WERI-Rb-1 (cell line): ENCODE measurements around the gene NHS.

ENCODE experiments used
- DNase-seq: peaks from one replicate; pipeline ENCODE4 v3.0.0-alpha.2; 2020
- H3K27ac ChIP-seq: fragments of 250-450 bp; sonication (Bioruptor Pico); 2 replicates; pipeline ENCODE4 v1.5.1; 2020; ENCODE audit warnings: mild to moderate bottlenecking, moderate library complexity
- H3K27me3 ChIP-seq: fragments of 250-450 bp; sonication (Bioruptor Pico); 2 replicates; pipeline ENCODE4 v1.5.1; 2021; ENCODE audit warnings: mild to moderate bottlenecking, low read depth, moderate library complexity; ENCODE audit not compliant: insufficient read depth, severe bottlenecking
- H3K36me3 ChIP-seq: fragments of 250-450 bp; sonication (Bioruptor Pico); 2 replicates; pipeline ENCODE4 v1.5.1; 2020; ENCODE audit warnings: mild to moderate bottlenecking, moderate library complexity
- H3K4me3 ChIP-seq: 2 replicates; pipeline ENCODE4 v1.5.1; 2011; ENCODE audit warnings: low read depth, mild to moderate bottlenecking, control low read depth, low read length
- H3K9me3 ChIP-seq: fragments of 250-450 bp; sonication (Bioruptor Pico); 2 replicates; pipeline ENCODE4 v1.5.1; 2021; ENCODE audit warnings: mild to moderate bottlenecking, moderate library complexity; ENCODE audit not compliant: severe bottlenecking
- TF ChIP-seq, protein P1 (sequence below): IDR thresholded peaks from 2 replicates; pipeline ENCODE4 v1.5.1; 2011; ENCODE audit warnings: low read depth, mild to moderate bottlenecking, control low read depth, inconsistent platforms, low read length

NHS gene

DNA sequence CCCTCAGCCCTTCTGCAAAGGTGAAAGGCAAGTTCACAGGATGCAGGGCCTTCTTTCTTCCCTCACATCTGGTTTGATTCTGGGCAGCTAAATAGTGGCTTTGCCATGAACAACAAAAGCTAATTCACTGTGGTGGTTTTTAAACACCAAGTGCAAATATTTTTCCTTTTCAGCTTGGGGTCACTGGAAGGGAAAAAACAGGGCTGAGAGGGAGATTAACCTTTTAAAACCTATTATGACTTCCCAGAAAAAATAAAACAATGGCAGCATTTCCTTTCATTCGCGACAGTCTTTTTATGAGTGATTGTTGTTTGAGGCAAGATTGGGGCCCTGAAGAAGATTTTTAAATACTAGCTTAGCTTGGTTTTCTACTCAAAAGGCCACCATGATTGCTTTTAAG, 258.5 kb downstream of the NHS start:
- Histone ChIP-seq H3K9me3 (no peaks in the 10 kb centered on the region), H3K36me3 (no peaks in the 10 kb centered on the region), H3K27ac (peak overlapping the region; percentile 50), H3K4me3 (no peak overlapping the region), H3K27me3 (no peaks in the 10 kb centered on the region)
- DNase-seq, result no peak
- TF ChIP-seq, protein P1, sequence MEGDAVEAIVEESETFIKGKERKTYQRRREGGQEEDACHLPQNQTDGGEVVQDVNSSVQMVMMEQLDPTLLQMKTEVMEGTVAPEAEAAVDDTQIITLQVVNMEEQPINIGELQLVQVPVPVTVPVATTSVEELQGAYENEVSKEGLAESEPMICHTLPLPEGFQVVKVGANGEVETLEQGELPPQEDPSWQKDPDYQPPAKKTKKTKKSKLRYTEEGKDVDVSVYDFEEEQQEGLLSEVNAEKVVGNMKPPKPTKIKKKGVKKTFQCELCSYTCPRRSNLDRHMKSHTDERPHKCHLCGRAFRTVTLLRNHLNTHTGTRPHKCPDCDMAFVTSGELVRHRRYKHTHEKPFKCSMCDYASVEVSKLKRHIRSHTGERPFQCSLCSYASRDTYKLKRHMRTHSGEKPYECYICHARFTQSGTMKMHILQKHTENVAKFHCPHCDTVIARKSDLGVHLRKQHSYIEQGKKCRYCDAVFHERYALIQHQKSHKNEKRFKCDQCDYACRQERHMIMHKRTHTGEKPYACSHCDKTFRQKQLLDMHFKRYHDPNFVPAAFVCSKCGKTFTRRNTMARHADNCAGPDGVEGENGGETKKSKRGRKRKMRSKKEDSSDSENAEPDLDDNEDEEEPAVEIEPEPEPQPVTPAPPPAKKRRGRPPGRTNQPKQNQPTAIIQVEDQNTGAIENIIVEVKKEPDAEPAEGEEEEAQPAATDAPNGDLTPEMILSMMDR, result no peak

DNA sequence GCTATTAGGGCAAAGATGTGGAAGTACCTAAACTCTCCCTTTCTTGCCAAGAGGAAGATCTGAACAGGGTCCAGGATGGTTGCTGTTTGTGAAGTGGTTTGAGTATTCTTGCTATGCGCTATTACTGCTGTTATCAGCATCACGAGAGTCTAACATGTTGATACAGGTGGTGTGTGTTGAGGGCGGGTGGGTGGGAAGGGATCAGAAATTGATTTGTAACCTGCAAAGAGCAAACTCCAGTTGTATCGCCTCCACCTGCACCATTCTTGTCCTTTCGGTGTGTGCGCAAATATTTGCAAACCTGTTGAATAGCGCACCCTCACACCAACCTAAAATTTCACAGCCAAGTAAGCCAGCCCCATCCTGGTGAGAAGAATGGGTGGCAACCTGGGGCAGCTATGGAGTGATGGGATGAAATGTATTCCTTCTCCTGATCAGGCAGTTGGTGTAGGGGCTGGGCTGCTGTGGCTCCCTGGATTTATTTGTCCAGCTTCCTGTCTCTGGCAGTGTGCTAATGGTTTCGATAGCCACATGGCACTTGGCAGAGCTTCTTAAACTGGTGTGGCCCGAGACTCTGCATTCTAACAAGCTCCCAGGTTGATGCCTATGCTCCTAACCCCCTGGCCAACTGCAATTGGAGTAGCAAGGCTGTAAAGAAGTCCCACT, 259.7 kb downstream of the NHS start:
- TF ChIP-seq, protein P1, result no peak
- Histone ChIP-seq H3K27me3 (no peaks in the 10 kb centered on the region), H3K36me3 (no peaks in the 10 kb centered on the region), H3K4me3 (no peak overlapping the region), H3K9me3 (no peaks in the 10 kb centered on the region), H3K27ac (peak overlapping the region; percentile 50)
- no peak for DNase-seq

DNA sequence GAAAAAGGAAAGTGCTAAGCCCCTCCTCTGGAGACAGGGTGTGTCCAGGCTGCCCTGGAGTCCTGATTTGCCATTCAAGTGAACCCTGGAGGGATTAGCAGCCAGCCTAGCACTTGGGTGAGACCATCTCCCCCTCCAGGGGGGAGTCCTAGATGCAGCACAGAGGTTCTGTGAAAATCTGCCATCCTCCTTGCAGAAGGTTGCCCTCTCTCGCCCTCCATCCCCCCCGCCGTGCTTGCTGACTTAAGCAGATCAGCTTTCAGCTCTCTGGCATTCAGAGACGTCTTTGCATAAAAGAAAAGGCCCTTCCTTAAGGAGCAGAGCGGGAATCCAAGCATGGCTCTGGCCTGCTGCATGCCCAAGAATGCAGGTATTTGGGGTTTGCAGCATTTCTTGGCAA, 260.2 kb downstream of the NHS start:
- no peaks in the 10 kb centered on the region for H3K27me3 ChIP-seq
- peak overlapping the region; percentile 7 for H3K4me3 ChIP-seq
- TF ChIP-seq, protein P1, result no peak
- peak; percentile 91 for DNase-seq
- H3K27ac ChIP-seq, result peak overlapping the region; percentile 42
- no peaks in the 10 kb centered on the region for H3K36me3 ChIP-seq
- H3K9me3 ChIP-seq, result no peaks in the 10 kb centered on the region

DNA sequence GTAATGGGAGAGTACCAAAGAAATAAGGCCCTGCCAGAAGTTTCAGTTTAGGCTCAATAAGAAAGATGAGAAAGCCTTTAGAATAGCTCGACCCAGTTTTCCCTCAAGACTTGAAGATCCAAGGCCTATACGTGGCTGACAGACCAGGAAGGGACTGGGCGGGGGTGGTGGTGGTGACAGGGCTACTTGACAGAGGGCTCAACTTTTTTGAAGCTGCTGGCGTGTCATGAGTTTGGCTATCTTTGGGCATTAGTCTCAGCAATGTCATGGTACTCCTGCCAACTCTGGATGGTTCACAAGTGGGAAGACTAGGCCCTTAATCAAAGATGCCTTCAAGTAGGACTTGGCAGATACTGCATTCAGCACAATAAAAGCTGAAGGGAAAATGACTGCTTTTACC, 262.2 kb downstream of the NHS start:
- TF ChIP-seq, protein P1, result no peak
- no peak overlapping the region for H3K4me3 ChIP-seq

DNA sequence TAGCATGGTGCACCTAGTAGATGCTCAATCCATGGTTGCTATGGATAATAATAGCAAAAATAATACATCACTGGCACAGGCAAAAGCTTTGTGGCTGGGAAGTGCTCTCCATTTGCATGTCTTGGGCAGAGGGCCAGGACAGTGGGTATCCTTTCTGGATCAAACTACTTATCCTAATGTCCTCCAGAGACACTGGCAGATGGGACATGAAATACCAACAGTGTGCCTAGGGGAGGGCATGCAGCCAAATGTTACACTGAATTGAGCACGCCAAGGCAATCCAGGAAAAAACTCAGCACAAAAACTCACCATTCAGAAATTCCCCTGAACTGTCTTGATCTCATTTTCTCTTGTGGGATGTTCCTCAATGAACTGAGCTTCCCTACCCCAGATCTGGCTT, 263.7 kb downstream of the NHS start:
- Histone ChIP-seq H3K27ac (no peak overlapping the region), H3K36me3 (no peaks in the 10 kb centered on the region), H3K9me3 (no peaks in the 10 kb centered on the region), H3K27me3 (peaks cover 3% of the 10 kb centered on the region), H3K4me3 (no peak overlapping the region)
- TF ChIP-seq, protein P1, result no peak
- DNase-seq, result no peak

More for the DNA sequence above, 262.2 kb downstream of the NHS start:
- no peaks in the 10 kb centered on the region for H3K36me3 ChIP-seq
- H3K27ac ChIP-seq, result no peak overlapping the region
- no peak for DNase-seq
- H3K27me3 ChIP-seq, result peaks cover 3% of the 10 kb centered on the region
- no peaks in the 10 kb centered on the region for H3K9me3 ChIP-seq

DNA sequence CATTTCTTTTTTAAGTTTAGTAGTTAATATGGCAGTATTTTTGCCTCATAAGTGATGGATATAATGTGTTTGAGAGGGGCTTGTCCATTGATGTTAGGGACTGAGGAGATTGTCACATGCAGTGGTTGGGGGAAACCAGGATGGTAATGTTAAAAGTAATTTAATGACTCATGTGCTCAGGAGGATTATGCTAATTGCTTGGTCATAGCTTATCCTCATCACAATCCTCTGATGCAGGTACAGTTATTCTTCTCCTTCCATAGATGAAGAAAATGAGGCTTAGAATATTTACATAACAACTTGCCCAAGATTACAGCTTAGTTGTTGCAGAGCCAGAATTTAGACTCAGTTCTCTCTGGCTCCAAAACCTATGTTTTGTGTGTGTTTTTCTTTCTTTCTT, 267.9 kb downstream of the NHS start:
- Histone ChIP-seq H3K36me3 (no peaks in the 10 kb centered on the region), H3K27me3 (peaks cover 3% of the 10 kb centered on the region), H3K9me3 (no peaks in the 10 kb centered on the region), H3K4me3 (no peak overlapping the region), H3K27ac (no peak overlapping the region)
- no peak for DNase-seq
- TF ChIP-seq, protein P1, result no peak
